ENCODE measurements around the gene ITGB6. TPM values are rescaled to one million over a fixed set of nuclear protein-coding genes. Genes with fewer than 3 reads are reported as not detected.

The ITGB6 gene
- total RNA-seq, 1 experiment from 2014 or later, result 7.2 TPM

DNA sequence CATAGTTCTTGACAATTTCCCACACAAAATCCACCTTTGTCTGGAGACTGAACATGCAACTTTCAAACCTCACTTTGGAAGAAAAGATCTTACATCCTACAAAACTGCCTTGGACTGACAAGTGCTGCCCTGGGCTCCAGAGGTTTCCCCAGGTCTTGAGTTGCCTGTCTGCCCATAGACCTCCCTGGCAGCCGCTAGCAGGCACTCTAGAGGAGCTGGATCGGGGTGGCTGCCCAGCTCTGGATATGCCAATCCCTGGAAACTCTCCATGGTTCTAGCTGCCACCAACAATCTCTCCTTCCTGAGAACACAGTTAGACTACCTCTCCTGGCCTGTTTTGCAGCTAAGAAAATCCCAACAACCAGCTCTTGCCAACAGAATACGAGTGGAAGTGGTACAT lies 3.4 kb upstream of the ITGB6 start:
- H3F3A ChIP-seq (ENCODE audit: low read length, unreplicated experiment), result peaks cover 8% of the 10 kb centered on the region
- H2AFZ ChIP-seq (ENCODE audit: low read length), result no peak overlapping the region
- ATAC-seq (no peak), DNase-seq (no peak)
- TF ChIP-seq CTCF (conservative IDR thresholded peaks at IDR 0.05; ENCODE audit: low read depth, low read length) (no peak), EZH2phosphoT487 (IDR thresholded peaks at IDR 0.05; ENCODE audit: borderline replicate concordance, low read length) (no peak), EZH2 (IDR thresholded peaks at IDR 0.05; ENCODE audit: low read length, unreplicated experiment) (no peak)
- POLR2A ChIA-PET (ENCODE audit: unreplicated experiment), result no interaction called here
- peaks cover 54% of the 10 kb centered on the region for H3K4me1 ChIP-seq (ENCODE audit: insufficient read depth, low read length)
- no peaks in the 10 kb centered on the region for H3K36me3 ChIP-seq (ENCODE audit: low read depth, low read length)
- H3K4me3 ChIP-seq (ENCODE audit: low read length), result no peak overlapping the region
- no peaks in the 10 kb centered on the region for H3K9me3 ChIP-seq (ENCODE audit: low read length)
- H3K4me2 ChIP-seq (ENCODE audit: low read length), result no peak overlapping the region
- H3K9me2 ChIP-seq (replicated peaks; ENCODE audit: low read length), result no peaks in the 10 kb centered on the region
- CTCF ChIA-PET, result no interaction called here
- H3K27ac ChIP-seq (ENCODE audit: low read length), result no peak overlapping the region
- H3K9ac ChIP-seq (ENCODE audit: low read length), result no peak overlapping the region
- intact Hi-C loops (cut with micrococcal nuclease), result no loop called here
- no TSS peak for BruUV-seq (replicated peaks)
- H4K20me1 ChIP-seq (ENCODE audit: low read length), result no peaks in the 10 kb centered on the region
- no peaks in the 10 kb centered on the region for H3K27me3 ChIP-seq (ENCODE audit: low read length)
- H3K79me2 ChIP-seq (ENCODE audit: low read length), result no peaks in the 10 kb centered on the region

- Histone ChIP-seq H3K9me2 (replicated peaks; ENCODE audit: low read length) (no peaks in the 10 kb centered on the region), H3K4me1 (ENCODE audit: insufficient read depth, low read length) (peaks cover 51% of the 10 kb centered on the region), H3F3A (ENCODE audit: low read length, unreplicated experiment) (peaks cover 8% of the 10 kb centered on the region), H2AFZ (ENCODE audit: low read length) (no peak overlapping the region), H3K4me3 (ENCODE audit: low read length) (no peak overlapping the region), H3K79me2 (ENCODE audit: low read length) (no peaks in the 10 kb centered on the region), H4K20me1 (ENCODE audit: low read length) (no peaks in the 10 kb centered on the region), H3K4me2 (ENCODE audit: low read length) (no peak overlapping the region), H3K9me3 (ENCODE audit: low read length) (no peaks in the 10 kb centered on the region), H3K27ac (ENCODE audit: low read length) (no peak overlapping the region), H3K9ac (ENCODE audit: low read length) (no peak overlapping the region), H3K36me3 (ENCODE audit: low read depth, low read length) (no peaks in the 10 kb centered on the region), H3K27me3 (ENCODE audit: low read length) (no peaks in the 10 kb centered on the region)
- DNase-seq, result no peak
- POLR2A ChIA-PET (ENCODE audit: unreplicated experiment), result no interaction called here
- CTCF ChIA-PET, result no interaction called here
- no peak for TF ChIP-seq CTCF (conservative IDR thresholded peaks at IDR 0.05; ENCODE audit: low read depth, low read length)
- ATAC-seq, result no peak
- no TSS peak for BruUV-seq (replicated peaks)
- intact Hi-C loops (cut with micrococcal nuclease), result no loop called here
These were observed 2.9 kb upstream of the ITGB6 start for GRCh38 chr2:160203007-160203406.

GRCh38 chr2:160201849-160202539 lies 1.9 kb upstream of the ITGB6 start:
- Histone ChIP-seq H3K9me3 (ENCODE audit: low read length) (no peaks in the 10 kb centered on the region), H3K4me1 (ENCODE audit: insufficient read depth, low read length) (peaks cover 41% of the 10 kb centered on the region), H3K4me2 (ENCODE audit: low read length) (no peak overlapping the region), H3K79me2 (ENCODE audit: low read length) (no peaks in the 10 kb centered on the region), H3K36me3 (ENCODE audit: low read depth, low read length) (no peaks in the 10 kb centered on the region), H3F3A (ENCODE audit: low read length, unreplicated experiment) (peaks cover 4% of the 10 kb centered on the region), H3K9ac (ENCODE audit: low read length) (no peak overlapping the region), H3K4me3 (ENCODE audit: low read length) (no peak overlapping the region), H3K9me2 (replicated peaks; ENCODE audit: low read length) (no peaks in the 10 kb centered on the region), H2AFZ (ENCODE audit: low read length) (no peak overlapping the region), H3K27me3 (ENCODE audit: low read length) (no peaks in the 10 kb centered on the region), H4K20me1 (ENCODE audit: low read length) (no peaks in the 10 kb centered on the region), H3K27ac (ENCODE audit: low read length) (no peak overlapping the region)
- no peak for ATAC-seq
- no peak for TF ChIP-seq EZH2phosphoT487 (IDR thresholded peaks at IDR 0.05; ENCODE audit: borderline replicate concordance, low read length)
- intact Hi-C loops (cut with micrococcal nuclease), result no loop called here
- no TSS peak for BruUV-seq (replicated peaks)
- DNase-seq, result no peak
- CTCF ChIA-PET, result no interaction called here
- POLR2A ChIA-PET (ENCODE audit: unreplicated experiment), result no interaction called here
